Measurements from ENCODE around the gene HDAC2. TPM values are rescaled to one million over a fixed set of nuclear protein-coding genes. Genes with fewer than 3 reads are reported as not detected.

Gene HDAC2
- polyA plus RNA-seq, 1 donor from 2014 or later = 68.6 TPM

DNA sequence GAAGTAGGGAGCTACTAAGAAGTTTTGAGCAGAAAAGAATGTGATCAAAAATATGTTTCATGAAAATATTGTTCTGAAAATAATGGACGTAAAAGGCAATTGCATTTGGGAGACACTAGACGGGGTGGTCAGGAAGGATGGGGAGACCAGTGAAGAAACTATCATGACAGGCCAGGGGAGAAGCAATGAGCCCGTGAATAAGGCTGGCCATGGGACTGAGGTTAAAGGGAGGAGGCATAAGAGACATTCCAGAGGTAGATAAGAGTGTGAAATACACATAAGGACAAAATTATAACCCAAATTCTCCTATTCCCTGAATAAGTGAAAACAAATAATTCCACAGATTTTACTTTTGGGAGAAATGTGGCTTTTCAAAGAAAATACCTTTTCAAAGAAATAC is 62.1 kb downstream of the HDAC2 start:
- Mint-ChIP-seq H3K27ac (peak overlapping the region in 1 of 3 donors; percentile 7), H3K36me3 (no peaks in the 10 kb centered on the region), H3K9me3 (no peaks in the 10 kb centered on the region), H3K4me3 (no peak overlapping the region), H3K4me1 (peaks cover 0 to 2% (median 0%) of the 10 kb centered on the region in 3 donors), H3K27me3 (no peaks in the 10 kb centered on the region)

GRCh38 chr6:113907102-113907815 is 63.7 kb downstream of the HDAC2 start:
- Mint-ChIP-seq H3K4me1 (peaks cover 0 to 2% (median 0%) of the 10 kb centered on the region in 3 donors), H3K27ac (no peak overlapping the region), H3K27me3 (no peaks in the 10 kb centered on the region), H3K36me3 (no peaks in the 10 kb centered on the region), H3K4me3 (no peak overlapping the region), H3K9me3 (no peaks in the 10 kb centered on the region)

DNA sequence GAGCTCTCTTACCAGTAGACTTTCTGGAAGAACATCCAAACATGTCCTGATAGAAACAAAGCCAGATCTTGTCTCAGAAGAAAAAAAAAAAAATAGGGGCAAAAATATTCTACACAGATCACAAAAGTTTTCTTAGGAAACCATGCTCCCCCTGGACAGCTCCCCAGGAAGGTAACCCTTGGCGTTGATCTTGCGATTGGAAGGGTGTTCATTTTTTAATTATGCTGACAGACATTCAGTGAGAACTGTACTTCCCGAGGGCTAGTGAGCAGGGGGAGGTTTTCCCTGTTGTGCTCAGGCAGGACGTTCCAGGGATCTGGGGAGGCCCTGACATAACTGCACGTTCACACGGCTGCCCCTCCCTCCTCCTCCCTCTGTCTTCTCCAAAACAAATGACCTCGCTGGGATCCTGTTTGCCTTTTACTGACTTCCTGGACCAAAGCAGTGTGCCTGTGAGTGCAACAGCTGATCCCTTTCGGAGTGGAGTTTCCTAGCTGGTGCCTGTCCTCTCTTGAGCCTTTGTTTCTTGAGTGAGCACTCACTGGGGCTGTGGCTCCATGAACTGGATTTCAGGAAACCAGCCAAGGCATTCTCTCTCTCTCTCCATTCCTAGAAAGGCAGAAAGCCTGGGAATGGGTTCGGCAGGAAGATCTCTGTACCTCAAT is 67.2 kb downstream of the HDAC2 start:
- H3K36me3 Mint-ChIP-seq = no peaks in the 10 kb centered on the region
- H3K4me1 Mint-ChIP-seq = peaks cover 0 to 2% (median 0%) of the 10 kb centered on the region in 3 donors
- no peaks in the 10 kb centered on the region for H3K27me3 Mint-ChIP-seq
- H3K27ac Mint-ChIP-seq = no peak overlapping the region
- no peak overlapping the region for H3K4me3 Mint-ChIP-seq
- H3K9me3 Mint-ChIP-seq = no peaks in the 10 kb centered on the region

GRCh38 chr6:113901482-113901881 is 69.5 kb downstream of the HDAC2 start:
- H3K27me3 Mint-ChIP-seq = no peaks in the 10 kb centered on the region
- H3K27ac Mint-ChIP-seq = no peak overlapping the region
- no peaks in the 10 kb centered on the region for H3K36me3 Mint-ChIP-seq
- no peaks in the 10 kb centered on the region for H3K9me3 Mint-ChIP-seq
- peaks cover 0 to 2% (median 0%) of the 10 kb centered on the region in 3 donors for H3K4me1 Mint-ChIP-seq
- no peak overlapping the region for H3K4me3 Mint-ChIP-seq

GRCh38 chr6:113894712-113895674 is 76.0 kb downstream of the HDAC2 start:
- no peaks in the 10 kb centered on the region for H3K36me3 Mint-ChIP-seq
- H3K4me1 Mint-ChIP-seq = peaks cover 0 to 2% (median 0%) of the 10 kb centered on the region in 3 donors
- peaks cover 0 to 11% (median 1%) of the 10 kb centered on the region in 3 donors for H3K9me3 Mint-ChIP-seq
- H3K27me3 Mint-ChIP-seq = peaks cover 4% of the 10 kb centered on the region
- no peak overlapping the region for H3K4me3 Mint-ChIP-seq
- H3K27ac Mint-ChIP-seq = no peak overlapping the region

DNA sequence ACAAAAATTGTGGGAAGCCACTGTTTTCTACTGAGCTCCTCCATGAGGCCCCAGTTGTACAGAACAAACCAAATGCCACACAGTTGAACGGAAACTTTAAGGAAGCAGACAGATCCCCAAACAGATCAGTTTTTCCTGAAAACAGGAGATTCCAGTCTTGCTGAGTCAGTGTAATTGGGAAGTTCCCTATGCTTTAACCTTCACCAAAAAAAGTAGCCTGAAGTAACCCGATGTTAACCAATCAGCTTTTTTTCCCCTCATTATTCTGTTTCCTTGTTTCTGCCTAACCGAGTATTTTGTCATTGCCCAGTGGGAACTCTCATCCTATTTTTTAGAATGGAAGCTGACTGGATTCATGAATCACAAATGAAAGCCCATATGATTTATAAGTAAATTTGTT is 77.1 kb downstream of the HDAC2 start:
- no peak overlapping the region for H3K27ac Mint-ChIP-seq
- H3K36me3 Mint-ChIP-seq = no peaks in the 10 kb centered on the region
- H3K4me1 Mint-ChIP-seq = no peaks in the 10 kb centered on the region
- peaks cover 0 to 11% (median 1%) of the 10 kb centered on the region in 3 donors for H3K9me3 Mint-ChIP-seq
- H3K4me3 Mint-ChIP-seq = no peak overlapping the region
- H3K27me3 Mint-ChIP-seq = peaks cover 4% of the 10 kb centered on the region

- Mint-ChIP-seq H3K36me3 (no peaks in the 10 kb centered on the region), H3K4me1 (no peaks in the 10 kb centered on the region), H3K27ac (no peak overlapping the region), H3K9me3 (peaks cover 0 to 11% (median 1%) of the 10 kb centered on the region in 3 donors), H3K27me3 (peaks cover 4% of the 10 kb centered on the region), H3K4me3 (no peak overlapping the region)
These were observed 77.5 kb downstream of the HDAC2 start for GRCh38 chr6:113893451-113893850.

DNA sequence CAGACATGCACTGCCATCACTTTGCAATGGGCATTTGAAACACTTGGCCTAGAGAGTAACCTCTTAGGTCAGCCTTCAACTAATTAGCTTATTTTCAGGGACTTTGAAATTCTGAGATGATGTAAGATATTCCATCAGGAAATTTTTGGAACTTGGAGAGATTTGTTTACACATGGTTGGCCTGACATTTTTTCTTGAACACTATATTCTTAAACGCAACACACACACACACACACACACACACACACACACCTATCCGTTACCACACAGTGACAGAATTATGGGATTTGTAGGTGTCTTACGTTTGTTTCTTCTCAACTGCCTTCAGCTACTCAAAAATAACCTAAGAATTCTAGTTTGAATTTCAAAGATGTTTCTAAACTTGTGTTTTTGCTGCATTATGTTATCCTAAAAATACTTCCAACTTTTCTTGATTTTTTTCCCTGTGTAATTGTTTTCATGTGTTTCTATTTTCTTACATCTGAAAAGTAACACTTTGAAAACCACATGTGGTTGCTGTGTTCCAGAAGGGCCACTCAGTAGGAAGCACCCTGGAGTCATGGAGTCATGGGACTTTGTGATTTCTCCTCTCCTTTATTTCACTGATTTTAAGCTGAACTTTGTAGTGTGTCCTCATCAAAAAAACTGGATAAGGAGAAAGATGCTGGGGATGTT is 81.9 kb downstream of the HDAC2 start:
- Mint-ChIP-seq H3K27me3 (no peaks in the 10 kb centered on the region), H3K4me1 (no peaks in the 10 kb centered on the region)

DNA sequence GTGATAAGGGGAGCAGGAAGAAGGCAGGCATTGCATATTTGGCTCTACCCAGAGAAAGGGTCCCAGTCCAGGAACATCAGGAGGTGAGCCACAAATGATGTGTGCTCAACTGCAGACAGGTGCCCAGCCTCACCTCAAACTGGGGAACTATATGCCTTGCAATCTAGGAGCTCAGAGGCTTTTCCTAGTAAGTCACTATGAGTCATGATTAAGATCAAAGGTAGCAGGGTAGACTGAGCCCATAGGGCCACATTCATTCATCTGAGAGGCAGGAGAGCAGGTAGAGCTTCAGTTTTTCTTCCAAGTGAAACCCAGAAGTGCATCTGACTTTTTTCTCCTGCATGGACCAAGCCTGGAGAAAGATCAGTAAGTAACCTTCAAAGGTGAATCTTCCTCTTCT is 82.5 kb downstream of the HDAC2 start:
- H3K27ac Mint-ChIP-seq = no peak overlapping the region
- H3K4me3 Mint-ChIP-seq = no peak overlapping the region
- no peaks in the 10 kb centered on the region for H3K4me1 Mint-ChIP-seq
- H3K36me3 Mint-ChIP-seq = no peaks in the 10 kb centered on the region
- H3K9me3 Mint-ChIP-seq = peaks cover 0 to 11% (median 1%) of the 10 kb centered on the region in 3 donors
- no peaks in the 10 kb centered on the region for H3K27me3 Mint-ChIP-seq

More for the DNA sequence above, 81.9 kb downstream of the HDAC2 start:
- Mint-ChIP-seq H3K27ac (no peak overlapping the region), H3K9me3 (peaks cover 0 to 11% (median 1%) of the 10 kb centered on the region in 3 donors), H3K4me3 (no peak overlapping the region), H3K36me3 (no peaks in the 10 kb centered on the region)

DNA sequence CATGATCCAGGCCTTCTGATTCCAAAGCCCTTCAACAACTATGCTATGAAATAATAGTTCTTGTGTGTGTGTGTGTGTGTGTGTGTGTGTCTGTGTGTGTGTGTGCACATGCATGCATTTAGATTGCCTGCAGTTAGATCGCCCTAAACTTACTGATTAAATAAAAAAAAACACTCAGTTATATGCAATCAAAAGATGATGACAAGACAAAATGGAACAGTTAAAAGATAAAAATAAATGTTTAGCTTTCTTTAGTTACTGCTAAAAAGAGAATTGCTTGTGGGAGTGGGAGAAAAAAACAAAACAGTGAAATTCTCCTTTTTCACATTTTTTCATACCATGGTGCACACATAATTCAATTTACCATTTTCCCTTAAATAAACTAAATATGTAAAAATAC is 84.4 kb downstream of the HDAC2 start:
- Mint-ChIP-seq H3K9me3 (peaks cover 0 to 3% (median 0%) of the 10 kb centered on the region in 3 donors), H3K36me3 (no peaks in the 10 kb centered on the region), H3K27ac (no peak overlapping the region), H3K27me3 (no peaks in the 10 kb centered on the region), H3K4me3 (no peak overlapping the region), H3K4me1 (no peaks in the 10 kb centered on the region)

DNA sequence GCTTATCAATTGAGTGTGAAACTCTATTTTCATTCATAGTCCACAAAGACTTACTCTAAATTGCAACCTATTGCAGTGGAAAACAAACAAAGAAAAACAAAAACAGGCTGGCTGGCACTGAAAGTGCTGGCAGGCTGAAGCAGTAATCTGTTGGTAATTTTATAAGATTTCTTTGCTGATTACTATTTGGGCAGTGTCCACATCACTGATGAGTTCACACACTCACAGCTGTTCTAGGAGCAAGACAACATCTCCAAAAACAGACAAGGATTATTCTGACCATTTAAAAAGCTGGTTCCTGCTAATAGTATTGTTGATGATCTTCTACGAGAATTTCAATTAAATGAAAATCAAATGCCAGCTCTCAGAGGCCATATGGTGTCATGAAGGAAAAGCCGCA is 86.9 kb downstream of the HDAC2 start:
- Mint-ChIP-seq H3K27ac (no peak overlapping the region), H3K4me3 (no peak overlapping the region), H3K36me3 (no peaks in the 10 kb centered on the region), H3K4me1 (peaks cover 0 to 3% (median 2%) of the 10 kb centered on the region in 3 donors), H3K9me3 (no peaks in the 10 kb centered on the region), H3K27me3 (no peaks in the 10 kb centered on the region)

Other genes with a start within 250 kb of the HDAC2 start
- gene MARCKS, start 113.8 kb downstream of the HDAC2 start, polyA plus RNA-seq = 17.7 TPM

All from IgD-negative memory B cell (primary cell).